NT2/D1 (cell line): ENCODE data around the gene CNTN5.

Source experiments
- DNase-seq: peaks from one replicate; pipeline ENCODE4 v3.0.0-alpha.2; 2011; ENCODE audit warnings: low read depth, low spot score
- H3K27me3 ChIP-seq: 2 replicates; pipeline ENCODE4 v1.6.0; 2011; ENCODE audit warnings: mild to moderate bottlenecking; ENCODE audit not compliant: insufficient read length, insufficient read depth
- H3K36me3 ChIP-seq: 2 replicates; pipeline ENCODE4 v1.6.1; 2011; ENCODE audit warnings: mild to moderate bottlenecking, low read length, mixed read lengths; ENCODE audit not compliant: insufficient read depth, insufficient read length
- H3K4me1 ChIP-seq: 2 replicates; pipeline ENCODE4 v1.5.1; 2011; ENCODE audit not compliant: insufficient read depth, insufficient read length
- H3K4me3 ChIP-seq: 2 replicates; pipeline ENCODE4 v1.5.1; 2011; ENCODE audit warnings: low read depth; ENCODE audit not compliant: insufficient read length
- H3K9ac ChIP-seq: 2 replicates; pipeline ENCODE4 v1.6.0; 2011; ENCODE audit warnings: low read depth; ENCODE audit not compliant: insufficient read length
- H3K9me3 ChIP-seq: 2 replicates; pipeline ENCODE4 v1.5.1; 2011; ENCODE audit warnings: mild to moderate bottlenecking, low read length; ENCODE audit not compliant: insufficient read depth
- SUZ12 ChIP-seq: IDR thresholded peaks from 2 replicates; pipeline ENCODE4 v1.6.1; 2011; ENCODE audit not compliant: insufficient read length, insufficient read depth; ENCODE audit errors: extremely low read depth
- YY1 ChIP-seq: IDR thresholded peaks from 2 replicates; pipeline ENCODE4 v1.6.1; 2011; ENCODE audit not compliant: insufficient read length, insufficient read depth
- ZNF274 ChIP-seq: IDR thresholded peaks from 2 replicates; pipeline ENCODE4 v1.6.1; 2011; ENCODE audit warnings: mild to moderate bottlenecking, low read depth, low read length

Gene CNTN5

GRCh38 chr11:99198215-99198614 is 177.5 kb downstream of the CNTN5 start:
- Histone ChIP-seq H3K36me3 (no peaks in the 10 kb centered on the region), H3K4me1 (no peaks in the 10 kb centered on the region), H3K4me3 (no peak overlapping the region), H3K27me3 (no peaks in the 10 kb centered on the region), H3K9me3 (no peaks in the 10 kb centered on the region), H3K9ac (no peak overlapping the region)
- TF ChIP-seq ZNF274 (no peak), SUZ12 (no peak), YY1 (no peak)
- DNase-seq: no peak

- Histone ChIP-seq H3K4me1 (no peaks in the 10 kb centered on the region), H3K4me3 (no peak overlapping the region), H3K9ac (no peak overlapping the region), H3K36me3 (no peaks in the 10 kb centered on the region), H3K27me3 (no peaks in the 10 kb centered on the region), H3K9me3 (no peaks in the 10 kb centered on the region)
- TF ChIP-seq ZNF274 (no peak), YY1 (no peak)
- DNase-seq: no peak
These were observed 178.6 kb downstream of the CNTN5 start for GRCh38 chr11:99199341-99199740.

- TF ChIP-seq ZNF274 (no peak), SUZ12 (no peak), YY1 (no peak)
- no peak for DNase-seq
- H3K9me3 ChIP-seq: no peaks in the 10 kb centered on the region
- no peak overlapping the region for H3K4me3 ChIP-seq
- H3K9ac ChIP-seq: no peak overlapping the region
- no peaks in the 10 kb centered on the region for H3K27me3 ChIP-seq
- no peaks in the 10 kb centered on the region for H3K4me1 ChIP-seq
- H3K36me3 ChIP-seq: no peaks in the 10 kb centered on the region
These were observed 180.0 kb downstream of the CNTN5 start for GRCh38 chr11:99200720-99201119.

GRCh38 chr11:99208813-99209212 is 188.1 kb downstream of the CNTN5 start:
- Histone ChIP-seq H3K36me3 (no peaks in the 10 kb centered on the region), H3K9me3 (no peaks in the 10 kb centered on the region), H3K4me1 (no peaks in the 10 kb centered on the region), H3K9ac (no peak overlapping the region), H3K4me3 (no peak overlapping the region), H3K27me3 (no peaks in the 10 kb centered on the region)
- DNase-seq: no peak
- TF ChIP-seq YY1 (no peak), SUZ12 (no peak), ZNF274 (no peak)

GRCh38 chr11:99229544-99229943 is 208.8 kb downstream of the CNTN5 start:
- H3K4me1 ChIP-seq: no peaks in the 10 kb centered on the region
- H3K27me3 ChIP-seq: no peaks in the 10 kb centered on the region
- TF ChIP-seq YY1: no peak
- no peak for TF ChIP-seq ZNF274
- no peak for TF ChIP-seq SUZ12
- H3K9ac ChIP-seq: no peak overlapping the region
- DNase-seq: no peak
- H3K4me3 ChIP-seq: no peak overlapping the region
- H3K9me3 ChIP-seq: no peaks in the 10 kb centered on the region
- no peaks in the 10 kb centered on the region for H3K36me3 ChIP-seq

- H3K4me3 ChIP-seq: no peak overlapping the region
These were observed 213.8 kb downstream of the CNTN5 start for GRCh38 chr11:99234534-99234933.

GRCh38 chr11:99238401-99238800 is 217.7 kb downstream of the CNTN5 start:
- TF ChIP-seq YY1 (no peak), ZNF274 (no peak), SUZ12 (no peak)
- H3K36me3 ChIP-seq: no peaks in the 10 kb centered on the region
- no peaks in the 10 kb centered on the region for H3K4me1 ChIP-seq
- no peak overlapping the region for H3K4me3 ChIP-seq
- H3K9ac ChIP-seq: no peak overlapping the region
- no peaks in the 10 kb centered on the region for H3K9me3 ChIP-seq
- DNase-seq: no peak
- no peaks in the 10 kb centered on the region for H3K27me3 ChIP-seq

More at GRCh38 chr11:99234534-99234933, 213.8 kb downstream of the CNTN5 start:
- Histone ChIP-seq H3K9ac (no peak overlapping the region), H3K27me3 (no peaks in the 10 kb centered on the region), H3K36me3 (no peaks in the 10 kb centered on the region), H3K9me3 (no peaks in the 10 kb centered on the region), H3K4me1 (no peaks in the 10 kb centered on the region)
- TF ChIP-seq YY1: no peak
- TF ChIP-seq ZNF274: no peak
- TF ChIP-seq SUZ12: no peak
- DNase-seq: no peak
